Osteoblast (primary cell): ENCODE data around the gene HACD1. TPM values are rescaled to one million over a fixed set of nuclear protein-coding genes. Genes with fewer than 3 reads are reported as not detected.

Source experiments
- DNase-seq: peaks from one replicate; pipeline ENCODE4 v3.0.0; 2011; ENCODE audit warnings: low spot score, mixed read lengths; ENCODE audit not compliant: insufficient read length; ENCODE audit errors: missing footprints
- H2AFZ ChIP-seq: 2 replicates; pipeline ENCODE4 v1.6.0; 2011; ENCODE audit warnings: mild to moderate bottlenecking, low read length
- H3K27ac ChIP-seq: 2 replicates; pipeline ENCODE4 v1.5.1; 2011; ENCODE audit warnings: mild to moderate bottlenecking, low read depth, low read length, moderate library complexity
- H3K27me3 ChIP-seq: 2 replicates; pipeline ENCODE4 v1.6.0; 2012; ENCODE audit warnings: mild to moderate bottlenecking, control low read depth, inconsistent platforms, low read length, moderate library complexity; ENCODE audit not compliant: insufficient read depth
- H3K36me3 ChIP-seq: 2 replicates; pipeline ENCODE4 v1.5.1; 2011; ENCODE audit warnings: mild to moderate bottlenecking, low read length, control low read depth, moderate library complexity; ENCODE audit not compliant: insufficient read depth
- H3K4me1 ChIP-seq: 2 replicates; pipeline ENCODE4 v1.5.1; 2011; ENCODE audit warnings: mild to moderate bottlenecking, low read length, control low read depth, moderate library complexity; ENCODE audit not compliant: insufficient read depth
- H3K4me2 ChIP-seq: 2 replicates; pipeline ENCODE4 v1.6.0; 2011; ENCODE audit warnings: mild to moderate bottlenecking, low read length; ENCODE audit not compliant: insufficient read depth
- H3K4me3 ChIP-seq: fragments of 200-600 bp; sonication (generic); 3 replicates; pipeline ENCODE4 v1.5.1; 2012; ENCODE audit warnings: mild to moderate bottlenecking, low read length, inconsistent platforms; ENCODE audit not compliant: insufficient read depth
- H3K79me2 ChIP-seq: 2 replicates; pipeline ENCODE4 v1.6.0; 2012; ENCODE audit warnings: mild to moderate bottlenecking, low read length, control low read depth, inconsistent platforms; ENCODE audit not compliant: insufficient read depth
- H3K9me3 ChIP-seq: 2 replicates; pipeline ENCODE4 v1.5.1; 2011; ENCODE audit warnings: low read depth, low read length, control low read depth
- H4K20me1 ChIP-seq: 2 replicates; pipeline ENCODE4 v1.6.0; 2012; ENCODE audit warnings: mild to moderate bottlenecking, low read length, control low read depth; ENCODE audit not compliant: insufficient read depth
- total RNA-seq: library from RNA; depleted of rRNA; stranded (reverse); fragments of >200 nt; gene quantifications from 2 replicates; pipeline ENCODE4 v1.2.3, GENCODE V29; 2012
- TF ChIP-seq, protein P1 (sequence below): IDR thresholded peaks from 2 replicates; pipeline ENCODE4 v1.5.1; 2011; ENCODE audit warnings: mild to moderate bottlenecking, low read depth, low read length, moderate library complexity; ENCODE audit errors: extremely low read depth

The HACD1 gene
- total RNA-seq, 1 donor: 30.0 TPM

DNA sequence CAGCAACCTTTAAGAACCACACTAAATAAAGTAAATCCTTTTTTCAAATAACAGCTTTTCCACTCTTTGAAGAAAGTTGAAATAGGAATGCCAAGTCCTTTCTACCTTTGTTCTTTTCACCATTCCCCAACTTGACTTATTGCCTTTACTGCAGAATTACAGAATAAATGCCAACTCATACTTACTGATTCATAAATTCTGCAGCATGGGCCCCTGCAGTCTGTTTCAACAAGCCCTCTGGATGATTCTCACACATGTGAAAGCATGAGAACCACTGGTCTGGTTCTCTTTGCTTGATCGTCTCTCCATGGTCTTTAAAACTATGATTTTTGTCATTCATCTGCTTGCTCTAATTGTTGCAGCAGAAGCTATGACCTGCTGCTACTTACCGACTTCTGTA is 56.1 kb downstream of the HACD1 start:
- Histone ChIP-seq H2AFZ (no peak overlapping the region), H3K4me3 (no peak overlapping the region), H3K27me3 (no peaks in the 10 kb centered on the region), H3K9me3 (no peaks in the 10 kb centered on the region), H3K36me3 (no peaks in the 10 kb centered on the region), H3K4me2 (no peak overlapping the region), H3K79me2 (no peaks in the 10 kb centered on the region), H4K20me1 (no peaks in the 10 kb centered on the region), H3K4me1 (peaks cover 15% of the 10 kb centered on the region), H3K27ac (no peak overlapping the region)
- no peak for DNase-seq
- TF ChIP-seq, protein P1, sequence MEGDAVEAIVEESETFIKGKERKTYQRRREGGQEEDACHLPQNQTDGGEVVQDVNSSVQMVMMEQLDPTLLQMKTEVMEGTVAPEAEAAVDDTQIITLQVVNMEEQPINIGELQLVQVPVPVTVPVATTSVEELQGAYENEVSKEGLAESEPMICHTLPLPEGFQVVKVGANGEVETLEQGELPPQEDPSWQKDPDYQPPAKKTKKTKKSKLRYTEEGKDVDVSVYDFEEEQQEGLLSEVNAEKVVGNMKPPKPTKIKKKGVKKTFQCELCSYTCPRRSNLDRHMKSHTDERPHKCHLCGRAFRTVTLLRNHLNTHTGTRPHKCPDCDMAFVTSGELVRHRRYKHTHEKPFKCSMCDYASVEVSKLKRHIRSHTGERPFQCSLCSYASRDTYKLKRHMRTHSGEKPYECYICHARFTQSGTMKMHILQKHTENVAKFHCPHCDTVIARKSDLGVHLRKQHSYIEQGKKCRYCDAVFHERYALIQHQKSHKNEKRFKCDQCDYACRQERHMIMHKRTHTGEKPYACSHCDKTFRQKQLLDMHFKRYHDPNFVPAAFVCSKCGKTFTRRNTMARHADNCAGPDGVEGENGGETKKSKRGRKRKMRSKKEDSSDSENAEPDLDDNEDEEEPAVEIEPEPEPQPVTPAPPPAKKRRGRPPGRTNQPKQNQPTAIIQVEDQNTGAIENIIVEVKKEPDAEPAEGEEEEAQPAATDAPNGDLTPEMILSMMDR: no peak

DNA sequence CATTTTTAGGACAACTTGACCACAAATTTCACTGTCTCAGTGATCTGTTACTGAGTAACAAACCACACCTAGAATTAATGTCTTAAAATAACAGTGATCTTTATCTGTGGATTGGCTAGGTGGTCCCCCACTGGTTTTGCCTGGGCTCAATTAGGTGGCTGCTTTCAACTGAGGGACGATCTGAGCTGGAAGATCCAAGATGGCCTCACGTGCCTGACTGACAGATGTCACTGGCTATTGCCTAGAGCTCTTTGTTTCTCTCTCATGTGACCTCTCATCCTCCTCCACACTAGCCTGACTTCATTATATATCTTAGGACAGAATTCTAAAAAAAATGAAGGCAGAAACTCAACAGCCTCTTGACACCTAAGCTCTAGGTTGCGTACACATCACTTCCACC is 59.7 kb downstream of the HACD1 start:
- no peak overlapping the region for H3K4me2 ChIP-seq
- no peaks in the 10 kb centered on the region for H3K9me3 ChIP-seq
- H3K27me3 ChIP-seq: no peaks in the 10 kb centered on the region
- no peak overlapping the region for H2AFZ ChIP-seq
- H3K4me1 ChIP-seq: peaks cover 5% of the 10 kb centered on the region
- no peak for DNase-seq
- no peak overlapping the region for H3K4me3 ChIP-seq
- H3K79me2 ChIP-seq: no peaks in the 10 kb centered on the region
- H4K20me1 ChIP-seq: no peaks in the 10 kb centered on the region
- no peaks in the 10 kb centered on the region for H3K36me3 ChIP-seq
- TF ChIP-seq, protein P1: no peak
- no peak overlapping the region for H3K27ac ChIP-seq

- Histone ChIP-seq H3K36me3 (no peaks in the 10 kb centered on the region), H3K9me3 (no peaks in the 10 kb centered on the region), H3K27me3 (no peaks in the 10 kb centered on the region), H3K4me2 (no peak overlapping the region), H3K4me3 (no peak overlapping the region), H3K27ac (no peak overlapping the region), H3K79me2 (no peaks in the 10 kb centered on the region), H4K20me1 (no peaks in the 10 kb centered on the region), H3K4me1 (no peaks in the 10 kb centered on the region), H2AFZ (no peak overlapping the region)
- TF ChIP-seq, protein P1: no peak
- peak; percentile 27 for DNase-seq
Observed at GRCh38 chr10:17548770-17549169, 68.4 kb downstream of the HACD1 start.

DNA sequence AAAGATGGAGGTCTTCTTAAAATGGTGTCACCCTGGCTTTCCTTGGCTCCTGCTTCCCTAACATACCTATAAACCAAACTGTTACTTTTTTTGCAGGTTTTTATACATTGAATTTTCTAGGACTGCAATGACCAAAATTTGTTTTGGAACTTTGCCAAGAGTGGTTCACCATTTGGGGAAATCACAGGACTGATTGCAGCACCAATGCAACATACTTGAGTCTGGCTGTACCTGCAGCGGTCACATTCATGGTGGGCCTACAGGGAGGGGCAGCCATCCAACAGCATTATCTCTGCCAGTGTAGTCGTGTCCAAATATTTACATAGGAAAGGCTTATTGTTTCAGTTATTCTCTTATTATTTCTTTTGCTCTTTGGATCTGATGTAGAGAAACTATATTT is 69.0 kb downstream of the HACD1 start:
- Histone ChIP-seq H3K27ac (no peak overlapping the region), H3K9me3 (no peaks in the 10 kb centered on the region), H3K4me2 (no peak overlapping the region), H3K4me3 (no peak overlapping the region), H3K4me1 (no peaks in the 10 kb centered on the region), H4K20me1 (no peaks in the 10 kb centered on the region), H3K79me2 (no peaks in the 10 kb centered on the region), H3K36me3 (no peaks in the 10 kb centered on the region), H2AFZ (no peak overlapping the region), H3K27me3 (no peaks in the 10 kb centered on the region)
- peak; percentile 11 for DNase-seq
- TF ChIP-seq, protein P1: no peak
